Memory B cell (primary cell): ENCODE results near the gene C12orf60.

ENCODE experiments used
- ATAC-seq: fragments of 150-1000 bp; cut with Tn5 transposase; 2 replicates; pipeline ENCODE4 v1.10.0; 2021; ENCODE audit warnings: low read depth, mild to moderate bottlenecking, moderate library complexity
- DNase-seq, 2 donors: peaks; one replicate each; pipeline ENCODE4 v3.0.0; 2022; ENCODE audit warnings: low spot score in 2 of 2
- H3K27ac Mint-ChIP-seq: one replicate; pipeline ENCODE4 v1.8.0; 2022; ENCODE audit warnings: mild to moderate bottlenecking, moderate library complexity, mixed read lengths
- H3K27me3 Mint-ChIP-seq: one replicate; pipeline ENCODE4 v1.8.0; 2022; ENCODE audit warnings: mixed read lengths
- H3K36me3 Mint-ChIP-seq: one replicate; pipeline ENCODE4 v1.8.0; 2022; ENCODE audit warnings: mild to moderate bottlenecking, mixed read lengths
- H3K4me1 Mint-ChIP-seq: one replicate; pipeline ENCODE4 v1.8.0; 2022; ENCODE audit warnings: mixed read lengths
- H3K4me3 Mint-ChIP-seq: one replicate; pipeline ENCODE4 v1.8.0; 2022; ENCODE audit warnings: mild to moderate bottlenecking, moderate library complexity, mixed read lengths
- H3K9me3 Mint-ChIP-seq: one replicate; pipeline ENCODE4 v1.8.0; 2022; ENCODE audit warnings: mixed read lengths

C12orf60 gene

GRCh38 chr12:14836336-14837210, 33.1 kb downstream of the C12orf60 start:
- DNase-seq = no peak
- Mint-ChIP-seq H3K27me3 (peaks cover 5% of the 10 kb centered on the region), H3K4me3 (no peak overlapping the region), H3K36me3 (peaks cover 3% of the 10 kb centered on the region), H3K27ac (no peak overlapping the region), H3K4me1 (peaks cover 5% of the 10 kb centered on the region), H3K9me3 (peaks cover 3% of the 10 kb centered on the region)
- no peak for ATAC-seq

GRCh38 chr12:14839262-14839661, 35.8 kb downstream of the C12orf60 start:
- Mint-ChIP-seq H3K9me3 (peaks cover 1% of the 10 kb centered on the region), H3K4me3 (no peak overlapping the region), H3K4me1 (peaks cover 5% of the 10 kb centered on the region), H3K36me3 (no peaks in the 10 kb centered on the region), H3K27me3 (no peaks in the 10 kb centered on the region), H3K27ac (no peak overlapping the region)
- ATAC-seq (no peak), DNase-seq (no peak)

GRCh38 chr12:14840616-14841015, 37.1 kb downstream of the C12orf60 start:
- Mint-ChIP-seq H3K9me3 (peaks cover 1% of the 10 kb centered on the region), H3K27me3 (no peaks in the 10 kb centered on the region)

GRCh38 chr12:14841761-14842160, 38.3 kb downstream of the C12orf60 start:
- no peak for ATAC-seq

More at GRCh38 chr12:14840616-14841015, 37.1 kb downstream of the C12orf60 start:
- no peak overlapping the region for H3K4me3 Mint-ChIP-seq
- DNase-seq = no peak
- no peak overlapping the region for H3K27ac Mint-ChIP-seq
- peaks cover 7% of the 10 kb centered on the region for H3K4me1 Mint-ChIP-seq
- ATAC-seq = no peak
- no peaks in the 10 kb centered on the region for H3K36me3 Mint-ChIP-seq

GRCh38 chr12:14842315-14842714, 38.8 kb downstream of the C12orf60 start:
- Mint-ChIP-seq H3K36me3 (no peaks in the 10 kb centered on the region), H3K4me3 (no peak overlapping the region), H3K4me1 (peaks cover 7% of the 10 kb centered on the region), H3K27ac (no peak overlapping the region), H3K27me3 (no peaks in the 10 kb centered on the region), H3K9me3 (peaks cover 1% of the 10 kb centered on the region)
- no peak for DNase-seq
- ATAC-seq = no peak

More at GRCh38 chr12:14841761-14842160, 38.3 kb downstream of the C12orf60 start:
- Mint-ChIP-seq H3K9me3 (peaks cover 1% of the 10 kb centered on the region), H3K4me3 (no peak overlapping the region), H3K4me1 (peaks cover 7% of the 10 kb centered on the region), H3K27me3 (no peaks in the 10 kb centered on the region), H3K27ac (no peak overlapping the region), H3K36me3 (no peaks in the 10 kb centered on the region)
- no peak for DNase-seq

GRCh38 chr12:14843425-14843887, 40.0 kb downstream of the C12orf60 start, which contains the start of gene ART4:
TSS of gene ART4 (minus strand) at chr12:14843526. CDS start at chr12:14843113, 413 bp downstream.
- no peak within 1 kb of the TSS for H3K27ac Mint-ChIP-seq
- no peak within 1 kb of the TSS for H3K4me3 Mint-ChIP-seq

GRCh38 chr12:14844401-14844800, 40.9 kb downstream of the C12orf60 start:
- no peak for DNase-seq
- Mint-ChIP-seq H3K36me3 (no peaks in the 10 kb centered on the region), H3K4me3 (no peak overlapping the region), H3K9me3 (no peaks in the 10 kb centered on the region), H3K4me1 (peaks cover 7% of the 10 kb centered on the region), H3K27me3 (no peaks in the 10 kb centered on the region), H3K27ac (no peak overlapping the region)
- ATAC-seq = no peak

More at GRCh38 chr12:14843425-14843887, 40.0 kb downstream of the C12orf60 start, which contains the start of gene ART4:
- ATAC-seq = no peak
- H3K27me3 Mint-ChIP-seq = no peaks in the 10 kb centered on the region
- peaks cover 1% of the 10 kb centered on the region for H3K9me3 Mint-ChIP-seq
- H3K36me3 Mint-ChIP-seq = no peaks in the 10 kb centered on the region
- H3K4me1 Mint-ChIP-seq = peaks cover 7% of the 10 kb centered on the region
- no peak for DNase-seq

- Mint-ChIP-seq H3K4me3 (peak overlapping the region; percentile 12), H3K9me3 (no peaks in the 10 kb centered on the region), H3K4me1 (peaks cover 7% of the 10 kb centered on the region), H3K27me3 (no peaks in the 10 kb centered on the region), H3K36me3 (no peaks in the 10 kb centered on the region), H3K27ac (no peak overlapping the region)
- peak; percentile 57 for ATAC-seq
- peak; percentile 44 to 50 for DNase-seq
Observed at GRCh38 chr12:14845350-14845750, 41.9 kb downstream of the C12orf60 start.

GRCh38 chr12:14846042-14846587, 42.6 kb downstream of the C12orf60 start:
- Mint-ChIP-seq H3K9me3 (no peaks in the 10 kb centered on the region), H3K36me3 (no peaks in the 10 kb centered on the region), H3K4me3 (no peak overlapping the region), H3K27ac (no peak overlapping the region), H3K4me1 (peaks cover 7% of the 10 kb centered on the region), H3K27me3 (no peaks in the 10 kb centered on the region)
- ATAC-seq (no peak), DNase-seq (no peak)

- DNase-seq (no peak), ATAC-seq (no peak)
- no peak overlapping the region for H3K4me3 Mint-ChIP-seq
- H3K27ac Mint-ChIP-seq = no peak overlapping the region
- H3K9me3 Mint-ChIP-seq = no peaks in the 10 kb centered on the region
- H3K4me1 Mint-ChIP-seq = peaks cover 4% of the 10 kb centered on the region
- no peaks in the 10 kb centered on the region for H3K27me3 Mint-ChIP-seq
- H3K36me3 Mint-ChIP-seq = no peaks in the 10 kb centered on the region
Observed at GRCh38 chr12:14846876-14847580, 43.6 kb downstream of the C12orf60 start.

GRCh38 chr12:14849661-14850060, 46.2 kb downstream of the C12orf60 start:
- Mint-ChIP-seq H3K27me3 (no peaks in the 10 kb centered on the region), H3K4me1 (peaks cover 7% of the 10 kb centered on the region)
- no peak for DNase-seq

GRCh38 chr12:14850929-14851663, 47.6 kb downstream of the C12orf60 start:
- no peak overlapping the region for H3K27ac Mint-ChIP-seq

More at GRCh38 chr12:14849661-14850060, 46.2 kb downstream of the C12orf60 start:
- no peaks in the 10 kb centered on the region for H3K36me3 Mint-ChIP-seq
- ATAC-seq = no peak
- no peak overlapping the region for H3K4me3 Mint-ChIP-seq
- no peaks in the 10 kb centered on the region for H3K9me3 Mint-ChIP-seq
- peak overlapping the region; percentile 7 for H3K27ac Mint-ChIP-seq

GRCh38 chr12:14852880-14853279, 49.4 kb downstream of the C12orf60 start:
- Mint-ChIP-seq H3K27me3 (no peaks in the 10 kb centered on the region), H3K4me1 (peaks cover 8% of the 10 kb centered on the region), H3K36me3 (no peaks in the 10 kb centered on the region), H3K9me3 (peaks cover 3% of the 10 kb centered on the region), H3K27ac (no peak overlapping the region), H3K4me3 (no peak overlapping the region)
- ATAC-seq = no peak
- DNase-seq = no peak

More at GRCh38 chr12:14850929-14851663, 47.6 kb downstream of the C12orf60 start:
- no peak for DNase-seq
- peaks cover under 1% of the 10 kb centered on the region for H3K9me3 Mint-ChIP-seq
- H3K4me1 Mint-ChIP-seq = peaks cover 7% of the 10 kb centered on the region
- no peak overlapping the region for H3K4me3 Mint-ChIP-seq
- no peaks in the 10 kb centered on the region for H3K27me3 Mint-ChIP-seq
- ATAC-seq = no peak
- H3K36me3 Mint-ChIP-seq = no peaks in the 10 kb centered on the region
